SU-DHL-6 (cell line): ENCODE results near the gene ZFTA.

Experiments used
- H2AFZ ChIP-seq: fragments of 200-600 bp; sonication (generic); 2 replicates; pipeline ENCODE4 v1.6.1; 2014; ENCODE audit warnings: low read depth, mild to moderate bottlenecking, moderate library complexity, mixed read lengths, antibody characterized with exemption, low read length; ENCODE audit not compliant: severe bottlenecking
- H3F3A ChIP-seq: fragments of 200-600 bp; shearing (Covaris generic); 2 replicates; pipeline ENCODE4 v1.6.0; 2016; ENCODE audit warnings: antibody characterized with exemption, mild to moderate bottlenecking; ENCODE audit not compliant: insufficient read depth
- H3K27ac ChIP-seq: fragments of 200-600 bp; sonication (generic); 2 replicates; pipeline ENCODE4 v1.5.1; 2016; ENCODE audit warnings: low read depth, mild to moderate bottlenecking, low read length, moderate library complexity, mixed read lengths
- H3K27me3 ChIP-seq: fragments of 200-600 bp; sonication (generic), shearing (Covaris generic); 2 replicates; pipeline ENCODE4 v1.6.0; 2014; ENCODE audit warnings: mild to moderate bottlenecking, low read length
- H3K36me3 ChIP-seq: fragments of 200-600 bp; sonication (generic); 2 replicates; pipeline ENCODE4 v1.6.1; 2014; ENCODE audit warnings: mild to moderate bottlenecking, low read length, mixed read lengths
- H3K4me2 ChIP-seq: fragments of 300-600, 200-600 bp; shearing (Covaris generic), sonication (generic); 2 replicates; pipeline ENCODE4 v1.6.0; 2014; ENCODE audit warnings: low read length, low read depth, mild to moderate bottlenecking; ENCODE audit not compliant: poor library complexity, severe bottlenecking
- H3K4me3 ChIP-seq: fragments of 200-600 bp; sonication (generic); 2 replicates; pipeline ENCODE4 v1.5.1; 2014; ENCODE audit warnings: antibody characterized with exemption, low read length, mild to moderate bottlenecking, mixed read lengths; ENCODE audit not compliant: insufficient read depth, poor library complexity, severe bottlenecking
- H3K79me2 ChIP-seq: fragments of 200-600 bp; sonication (generic); 2 replicates; pipeline ENCODE4 v1.6.1; 2014; ENCODE audit warnings: mild to moderate bottlenecking, low read length, moderate library complexity; ENCODE audit not compliant: insufficient read depth
- H3K9ac ChIP-seq: fragments of 200-600 bp; sonication (generic); 2 replicates; pipeline ENCODE4 v1.7.0; 2014; ENCODE audit warnings: mild to moderate bottlenecking, low read length
- H3K9me2 ChIP-seq: fragments of 200-600 bp; sonication (generic); replicated peaks from 2 replicates; pipeline ENCODE4 v1.6.1; 2014; ENCODE audit warnings: low read length; ENCODE audit not compliant: insufficient read depth
- H3K9me3 ChIP-seq: fragments of 200-600 bp; sonication (generic); 2 replicates; pipeline ENCODE4 v1.6.1; 2014; ENCODE audit warnings: low read length, mixed read lengths; ENCODE audit not compliant: insufficient read depth
- H4K20me1 ChIP-seq: fragments of 200-600 bp; sonication (generic); 2 replicates; pipeline ENCODE4 v1.6.1; 2014; ENCODE audit warnings: low read depth, mild to moderate bottlenecking, antibody characterized with exemption, low read length, moderate library complexity, mixed read lengths
- CTCF ChIP-seq: fragments of 200-600 bp; sonication (generic); IDR thresholded peaks from one replicate; pipeline ENCODE4 v1.5.1; 2017; ENCODE audit warnings: antibody characterized with exemption, mild to moderate bottlenecking, low read length, moderate library complexity; ENCODE audit not compliant: insufficient read depth, poor library complexity, severe bottlenecking
- EZH2phosphoT487 ChIP-seq: fragments of 200-600 bp; sonication (generic), shearing (Covaris generic); conservative IDR thresholded peaks from 2 replicates; pipeline ENCODE4 v1.6.1; 2018; ENCODE audit warnings: mild to moderate bottlenecking, antibody characterized with exemption, low read length, moderate library complexity, mixed read lengths

Gene ZFTA

GRCh38 chr11:63736864-63737263, 31.7 kb downstream of the ZFTA start:
- H3K27me3 ChIP-seq, result no peaks in the 10 kb centered on the region
- peaks cover 30% of the 10 kb centered on the region for H3K79me2 ChIP-seq
- H3K4me3 ChIP-seq, result no peak overlapping the region
- H3K36me3 ChIP-seq, result no peaks in the 10 kb centered on the region
- peaks cover 11% of the 10 kb centered on the region for H3F3A ChIP-seq
- TF ChIP-seq CTCF, result no peak
- no peak for TF ChIP-seq EZH2phosphoT487
- no peak overlapping the region for H3K9ac ChIP-seq
- no peak overlapping the region for H2AFZ ChIP-seq
- no peak overlapping the region for H3K4me2 ChIP-seq
- no peak overlapping the region for H3K27ac ChIP-seq
- no peaks in the 10 kb centered on the region for H3K9me3 ChIP-seq
- H4K20me1 ChIP-seq, result 0 out of 2 replicates have a peak, but pooled peaks cover 4% of the 10 kb centered on the region
- no peaks in the 10 kb centered on the region for H3K9me2 ChIP-seq

DNA sequence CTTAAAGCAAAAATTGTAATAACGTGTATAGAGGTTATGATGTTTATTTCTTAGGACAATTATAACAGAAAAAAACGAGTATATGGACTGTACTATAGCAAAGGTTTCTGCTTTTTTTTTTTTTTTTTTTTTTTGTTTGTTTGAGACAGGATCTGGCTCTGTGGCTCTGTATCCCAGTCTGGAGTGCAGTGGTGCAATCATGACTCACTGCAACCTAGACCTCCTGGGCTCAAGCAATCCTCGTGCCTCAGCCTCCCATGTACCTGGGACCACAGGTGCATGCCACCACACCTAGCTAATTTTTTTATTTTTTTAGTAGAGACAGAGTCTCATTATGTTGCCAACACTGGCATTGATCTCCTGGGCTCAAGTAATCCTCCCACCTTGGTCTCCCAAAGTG, 39.2 kb downstream of the ZFTA start:
- Histone ChIP-seq H3K27ac (no peak overlapping the region), H2AFZ (no peak overlapping the region), H3K9ac (no peak overlapping the region), H4K20me1 (no peaks in the 10 kb centered on the region), H3F3A (no peaks in the 10 kb centered on the region), H3K36me3 (no peaks in the 10 kb centered on the region), H3K27me3 (no peaks in the 10 kb centered on the region), H3K9me3 (no peaks in the 10 kb centered on the region), H3K9me2 (no peaks in the 10 kb centered on the region), H3K4me2 (no peak overlapping the region), H3K79me2 (peaks cover 23% of the 10 kb centered on the region), H3K4me3 (no peak overlapping the region)
- TF ChIP-seq CTCF, result no peak
- TF ChIP-seq EZH2phosphoT487, result no peak

DNA sequence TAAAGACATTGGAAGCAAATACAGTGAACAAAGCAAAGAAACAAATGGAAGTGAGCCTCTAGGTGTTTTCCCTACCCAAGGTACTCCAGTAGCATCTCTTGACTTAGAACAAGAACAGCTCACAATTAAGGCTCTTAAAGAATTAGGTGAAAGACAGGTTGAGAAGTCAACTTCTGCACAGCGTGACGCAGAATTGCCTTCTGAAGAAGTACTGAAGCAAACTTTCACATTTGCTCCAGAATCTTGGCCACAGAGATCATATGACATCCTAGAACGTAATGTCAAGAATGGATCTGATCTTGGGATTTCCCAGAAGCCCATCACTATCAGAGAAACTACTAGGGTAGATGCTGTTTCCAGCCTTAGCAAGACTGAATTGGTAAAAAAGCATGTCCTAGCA, 48.0 kb downstream of the ZFTA start:
- H3K79me2 ChIP-seq, result peaks cover 55% of the 10 kb centered on the region
- H3K9me2 ChIP-seq, result no peaks in the 10 kb centered on the region

More for the DNA sequence above, 48.0 kb downstream of the ZFTA start:
- Histone ChIP-seq H3F3A (no peaks in the 10 kb centered on the region; the same call in none of the 2 replicates), H4K20me1 (0 out of 2 replicates have a peak, but pooled peaks cover 4% of the 10 kb centered on the region), H3K9ac (no peak overlapping the region), H3K36me3 (no peaks in the 10 kb centered on the region), H3K27ac (no peak overlapping the region), H2AFZ (no peak overlapping the region), H3K4me2 (no peak overlapping the region), H3K4me3 (no peak overlapping the region), H3K27me3 (no peaks in the 10 kb centered on the region), H3K9me3 (no peaks in the 10 kb centered on the region)
- TF ChIP-seq CTCF, result no peak
